ENCODE results near the gene CLEC16A. TPM values are rescaled to one million over a fixed set of nuclear protein-coding genes. Genes with fewer than 3 reads are reported as not detected.

The CLEC16A gene
- polyA plus RNA-seq, 4 donors, result 22.9 to 24.5 (median 23.7) TPM

DNA sequence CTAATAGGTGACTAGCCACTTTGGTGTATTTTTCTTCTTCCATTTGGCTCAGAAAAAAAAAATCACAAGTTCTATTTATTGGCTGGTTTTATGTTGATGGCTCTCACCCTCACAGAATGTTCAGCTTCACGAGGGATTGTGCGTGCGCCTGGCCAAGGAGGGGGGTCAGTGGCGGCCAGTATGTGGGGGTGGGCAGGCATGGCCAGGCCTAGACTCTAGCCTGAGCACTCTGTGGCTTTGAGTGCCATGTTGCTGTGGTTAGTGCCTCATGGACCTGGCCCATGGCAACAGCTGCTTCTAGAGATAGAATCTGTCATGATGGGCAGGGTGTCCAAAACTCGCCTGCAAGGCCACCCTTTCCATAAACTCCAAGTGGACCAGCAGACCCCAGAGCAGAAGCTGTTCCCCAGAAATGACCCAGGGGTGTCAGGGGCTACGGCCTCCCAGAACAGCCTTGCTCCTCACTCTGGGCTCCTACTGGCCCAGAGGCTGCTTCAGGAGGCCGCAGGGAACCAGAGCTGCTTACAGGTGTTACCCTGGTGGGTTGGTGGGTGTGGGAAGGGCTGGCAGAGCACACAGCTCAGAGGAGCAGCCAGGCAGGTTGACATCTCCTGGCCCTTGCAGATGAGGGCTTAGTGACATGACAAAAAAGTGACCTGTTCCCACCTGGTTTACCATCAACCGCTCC is 186.8 kb downstream of the CLEC16A start:
- DNase-seq (ENCODE audit: low read depth in 4 of 4, low spot score in 3 of 4), result no peak

GRCh38 chr16:11131706-11132105 is 187.3 kb downstream of the CLEC16A start:
- no peak for DNase-seq (ENCODE audit: low read depth in 4 of 4, low spot score in 3 of 4)

DNA sequence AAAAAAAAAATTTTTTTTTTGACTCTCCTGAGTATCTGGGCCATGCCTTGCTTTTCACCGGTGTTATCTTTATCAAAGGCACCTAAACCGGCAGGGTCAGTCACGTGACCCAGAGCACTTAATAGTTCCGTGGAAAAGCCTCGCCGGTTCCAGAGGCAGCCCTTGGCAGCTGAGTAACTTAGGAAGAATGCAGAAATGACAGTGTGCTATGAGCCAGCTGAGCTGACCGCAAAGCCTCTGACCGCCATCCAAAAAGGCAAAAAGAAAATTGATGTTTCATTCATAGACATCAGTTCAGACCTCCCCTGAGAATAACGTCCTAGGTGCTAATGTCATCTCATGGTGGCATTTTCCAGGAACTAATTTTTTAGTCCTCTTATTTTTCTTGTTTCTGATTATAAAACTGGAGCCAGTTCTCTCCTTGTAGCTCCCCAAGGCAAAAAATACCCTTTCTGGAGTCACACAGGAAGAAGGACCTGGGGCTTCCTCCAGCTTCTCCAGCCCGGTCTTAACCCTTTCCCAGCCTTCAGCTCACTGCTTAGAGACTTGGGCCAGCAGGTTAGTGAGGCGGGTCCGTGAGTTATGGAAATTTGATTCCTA is 189.1 kb downstream of the CLEC16A start:
- DNase-seq (ENCODE audit: low read depth in 4 of 4, low spot score in 3 of 4), result peak in 2 of 4 donors; percentile 60 to 67

GRCh38 chr16:11134722-11135463 is 190.5 kb downstream of the CLEC16A start:
- no peak for DNase-seq (ENCODE audit: low read depth in 4 of 4, low spot score in 3 of 4)

DNA sequence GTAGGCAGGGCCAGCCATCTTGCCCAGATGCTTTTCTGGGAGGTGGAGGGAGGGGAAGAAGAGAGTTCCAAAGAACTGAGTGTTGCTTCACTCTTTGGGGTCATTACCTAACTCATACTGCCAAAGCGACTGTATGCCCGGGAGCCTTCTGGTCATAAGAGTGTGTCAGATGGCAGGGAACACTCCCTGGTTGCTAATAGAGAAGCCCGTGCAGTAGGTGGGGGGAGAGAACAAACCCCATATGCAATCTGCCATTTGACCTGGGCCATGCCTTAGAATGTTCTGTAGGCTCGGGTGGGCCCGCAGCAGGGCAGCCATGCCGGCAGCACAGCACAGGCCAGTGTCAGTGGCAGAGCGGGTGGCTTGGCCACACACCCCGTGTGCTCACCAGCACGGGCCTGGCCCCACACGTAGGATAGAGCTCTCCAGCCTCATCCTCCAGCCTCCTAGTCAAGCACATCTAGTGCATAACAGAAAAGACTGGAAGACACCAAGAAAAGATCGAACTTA is 191.2 kb downstream of the CLEC16A start:
- no peak for DNase-seq (ENCODE audit: low read depth in 4 of 4, low spot score in 3 of 4)

GRCh38 chr16:11136600-11136999 is 192.2 kb downstream of the CLEC16A start:
- DNase-seq (ENCODE audit: low read depth in 4 of 4, low spot score in 3 of 4), result no peak

DNA sequence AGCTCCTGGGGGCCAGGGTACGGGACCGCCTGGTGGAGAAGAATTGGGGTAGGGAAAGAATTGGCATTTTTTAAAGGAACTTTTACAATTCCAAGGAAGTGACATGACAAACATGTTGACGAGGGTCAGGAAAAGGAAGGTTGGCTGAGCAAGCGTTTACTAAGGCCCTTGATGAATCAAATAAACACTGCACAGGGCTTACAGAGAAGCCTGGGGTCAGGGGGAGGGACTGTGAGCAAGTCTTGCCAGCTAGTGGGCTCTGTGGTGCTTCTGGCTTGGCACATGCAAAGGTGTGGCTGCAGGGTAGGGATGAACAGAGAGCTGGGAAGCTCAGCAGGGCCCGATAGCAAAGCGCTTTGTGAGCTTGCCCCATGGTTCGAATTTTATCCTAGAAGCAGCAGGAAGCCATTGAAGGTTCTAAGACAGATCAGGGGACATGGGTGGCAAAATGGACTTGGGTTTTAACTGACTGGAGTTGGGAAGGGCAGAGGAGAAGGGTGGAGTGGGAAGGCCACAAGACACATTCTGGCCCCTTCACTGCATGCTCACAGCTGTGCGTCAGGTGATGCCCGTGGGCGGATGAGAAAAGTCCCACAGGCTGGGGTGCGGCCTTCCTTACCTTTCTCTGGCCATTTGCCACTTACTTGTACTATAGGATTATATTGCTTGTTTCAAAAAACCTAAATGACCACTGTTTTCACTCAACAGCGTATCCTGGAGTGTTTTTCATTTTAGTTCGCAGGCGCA is 193.8 kb downstream of the CLEC16A start:
- no peak for DNase-seq (ENCODE audit: low read depth in 4 of 4, low spot score in 3 of 4)

DNA sequence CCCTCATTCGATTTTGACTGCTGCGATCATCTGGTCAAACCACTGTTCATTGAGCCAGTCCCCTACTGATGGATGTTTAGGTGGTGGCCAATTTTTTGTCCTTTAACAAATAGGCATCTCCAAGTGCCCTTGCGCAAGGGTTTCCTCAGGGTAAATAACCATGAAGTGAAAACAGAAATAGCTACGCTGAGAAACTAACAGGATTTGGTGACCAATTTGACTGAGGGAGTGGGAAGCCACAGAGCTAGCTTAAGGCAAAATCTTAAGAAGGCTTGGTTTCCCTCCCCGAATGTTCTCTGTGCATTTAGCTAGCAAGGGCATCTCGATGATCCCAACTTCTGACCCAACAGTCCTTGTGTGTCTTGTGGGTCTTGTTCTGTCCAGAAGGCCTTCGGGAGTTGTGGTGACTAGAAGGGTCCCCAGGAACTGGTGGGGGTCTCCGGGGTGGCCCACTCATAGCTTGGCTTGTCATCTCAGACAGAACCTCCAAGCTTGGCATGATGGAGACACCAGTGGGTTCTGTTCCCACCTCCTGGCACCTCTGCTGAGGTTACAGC is 194.5 kb downstream of the CLEC16A start:
- no peak for DNase-seq (ENCODE audit: low read depth in 4 of 4, low spot score in 3 of 4)

DNA sequence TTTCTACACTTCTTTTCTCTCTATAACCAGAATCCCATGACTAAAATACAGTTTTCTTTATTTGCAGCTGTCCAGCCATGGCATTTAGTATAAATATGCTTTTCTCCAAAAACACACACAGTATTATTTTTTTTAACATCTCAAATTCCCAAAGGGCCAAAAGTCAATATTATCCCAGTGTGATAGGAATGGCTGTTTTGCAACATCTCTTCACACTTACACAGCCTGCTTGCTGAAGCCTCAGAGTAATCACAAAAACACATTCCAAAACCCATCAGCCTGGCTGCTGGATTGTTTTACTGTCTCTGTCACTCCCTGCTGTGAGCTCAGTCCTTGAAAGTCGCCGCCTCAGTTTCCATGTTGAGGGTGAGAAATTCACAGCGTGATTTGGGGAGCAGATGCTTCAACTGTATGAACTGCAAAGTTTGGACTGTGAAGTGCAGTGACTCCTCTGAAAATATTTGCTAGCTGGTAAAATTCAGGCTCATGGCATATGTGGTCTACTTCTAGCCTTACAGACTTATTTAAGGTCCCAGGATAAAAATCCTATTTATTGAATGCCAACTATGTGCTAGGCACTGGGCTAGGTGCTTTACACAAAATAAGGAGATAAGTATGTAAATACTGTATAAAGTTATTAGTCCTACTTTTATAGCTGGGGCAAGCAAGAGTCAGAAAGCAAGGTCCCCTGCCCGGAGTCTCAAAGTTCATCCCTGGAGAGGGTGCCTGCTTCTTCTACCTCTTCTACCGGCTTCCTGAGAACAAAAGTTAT is 195.1 kb downstream of the CLEC16A start:
- DNase-seq (ENCODE audit: low read depth in 4 of 4, low spot score in 3 of 4), result no peak

- no peak for DNase-seq (ENCODE audit: low read depth in 4 of 4, low spot score in 3 of 4)
Measured at GRCh38 chr16:11140098-11140375, 195.7 kb downstream of the CLEC16A start.

- DNase-seq (ENCODE audit: low read depth in 4 of 4, low spot score in 3 of 4), result no peak
Measured at GRCh38 chr16:11140466-11140865, 196.1 kb downstream of the CLEC16A start.

- no peak for DNase-seq (ENCODE audit: low read depth in 4 of 4, low spot score in 3 of 4)
Measured at GRCh38 chr16:11140867-11141266, 196.5 kb downstream of the CLEC16A start.

DNA sequence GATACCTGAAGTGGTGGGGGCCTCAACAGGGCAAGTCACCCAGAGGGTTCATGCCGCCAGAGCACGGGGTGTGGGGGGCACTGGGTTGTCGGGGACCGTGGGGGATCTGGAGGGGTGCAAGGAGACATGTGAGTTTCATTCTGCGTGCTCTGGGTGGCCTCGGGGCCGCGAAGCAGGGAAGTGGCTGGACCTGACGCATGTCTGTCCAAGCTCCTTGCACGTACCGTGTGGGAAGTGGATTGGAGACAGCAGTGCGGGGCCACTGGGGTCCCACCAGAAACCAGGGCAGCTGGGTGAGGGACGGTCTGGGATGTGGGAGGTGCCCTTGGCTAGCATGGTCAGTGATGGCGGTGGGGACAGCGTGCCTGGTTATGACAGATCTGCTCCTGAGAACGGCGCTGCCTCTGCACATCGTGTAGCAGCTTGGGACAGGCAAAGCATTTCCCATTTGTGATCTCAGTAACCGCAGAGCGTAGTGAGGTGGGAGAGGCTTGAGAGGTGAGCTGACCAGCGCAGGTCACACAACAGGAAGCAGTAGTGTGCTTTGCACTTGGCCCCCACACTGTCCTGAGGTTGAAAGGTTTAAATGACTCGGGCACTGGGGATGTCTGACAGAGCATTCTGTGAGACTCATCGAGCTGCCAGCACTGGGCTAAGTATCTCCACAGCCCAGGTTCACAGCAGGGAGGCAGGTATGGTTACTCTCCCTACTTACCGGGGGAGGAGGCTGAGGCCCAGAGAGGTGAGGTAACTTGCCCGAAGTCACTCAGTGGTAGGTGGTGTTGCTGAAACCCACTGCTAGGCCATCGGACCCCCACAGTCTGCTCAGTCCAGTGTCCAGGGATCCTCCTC is 197.3 kb downstream of the CLEC16A start:
- DNase-seq (ENCODE audit: low read depth in 4 of 4, low spot score in 3 of 4), result no peak

- no peak for DNase-seq (ENCODE audit: low read depth in 4 of 4, low spot score in 3 of 4)
Measured at GRCh38 chr16:11142261-11142630, 197.9 kb downstream of the CLEC16A start.

GRCh38 chr16:11142951-11143350 is 198.6 kb downstream of the CLEC16A start:
- no peak for DNase-seq (ENCODE audit: low read depth in 4 of 4, low spot score in 3 of 4)

DNA sequence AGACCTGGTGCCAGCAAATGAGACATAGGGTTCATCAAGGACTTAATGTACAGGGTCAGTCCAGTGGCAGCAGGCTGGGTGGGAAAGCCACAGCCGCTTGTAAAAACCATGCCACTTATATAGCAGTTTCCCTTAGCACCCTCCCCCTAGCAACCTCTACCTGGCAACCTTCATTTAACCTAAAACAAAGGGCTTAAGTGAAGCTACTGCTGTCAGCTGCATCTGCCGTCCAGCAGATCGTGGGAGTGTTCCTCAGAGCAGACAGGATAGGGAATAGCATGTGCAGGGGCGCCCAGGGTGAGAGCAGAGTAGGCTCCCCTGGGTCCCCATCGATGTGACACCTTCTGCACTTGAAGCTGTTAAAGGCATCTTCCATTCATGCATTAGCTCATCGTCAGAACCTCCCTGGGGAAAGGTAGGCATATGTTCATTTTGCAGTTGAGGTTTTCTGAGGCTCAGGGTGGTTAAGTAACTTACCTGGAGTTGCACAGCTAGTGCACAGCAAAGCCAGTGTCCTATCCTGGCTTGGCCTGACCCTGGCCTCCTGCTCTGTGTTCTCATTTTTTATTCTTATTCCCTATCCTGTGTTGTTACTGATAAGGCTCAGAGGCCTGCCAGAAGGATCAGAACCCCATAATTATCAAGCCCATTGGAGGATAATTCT is 199.1 kb downstream of the CLEC16A start:
- no peak for DNase-seq (ENCODE audit: low read depth in 4 of 4, low spot score in 3 of 4)

- no peak for DNase-seq (ENCODE audit: low read depth in 4 of 4, low spot score in 3 of 4)
Measured at GRCh38 chr16:11144122-11144521, 199.8 kb downstream of the CLEC16A start.

DNA sequence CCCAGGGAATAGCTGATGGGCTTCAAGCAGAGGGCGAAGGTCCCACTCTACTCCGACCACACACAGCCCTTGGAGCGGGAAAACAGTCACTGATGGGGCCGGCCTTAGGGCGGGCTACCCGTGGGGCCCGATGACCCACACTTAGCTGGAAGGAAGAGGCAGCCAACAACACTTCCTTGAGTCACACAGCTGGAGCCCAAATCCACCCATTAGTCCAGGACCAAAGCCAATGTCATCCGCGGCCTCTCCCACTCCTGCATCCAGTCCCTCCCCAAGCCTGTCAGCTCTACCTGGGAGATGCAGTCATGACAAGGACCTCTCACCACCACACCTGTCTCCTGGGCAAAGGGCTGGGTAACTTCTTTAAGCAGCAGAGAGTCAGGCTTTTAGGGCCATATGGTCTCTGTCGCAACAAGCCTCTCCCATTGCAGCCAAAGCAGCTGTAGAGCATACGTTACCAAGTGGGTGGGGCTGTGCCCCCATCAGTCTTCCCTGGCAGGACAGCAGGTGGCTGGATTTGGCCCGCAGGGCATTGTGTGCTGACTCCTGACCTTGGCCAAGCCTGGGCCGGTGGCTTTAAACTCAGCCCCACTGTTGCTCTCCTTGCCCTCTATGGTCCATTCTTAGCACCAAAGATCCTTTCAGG is 200.9 kb downstream of the CLEC16A start:
- no peak for DNase-seq (ENCODE audit: low read depth in 4 of 4, low spot score in 3 of 4)

Measured in right renal pelvis (tissue), 4 donors.